A549 (cell line): ENCODE results near the gene IRX6.

Experiments used
- POLR2A ChIP-seq: IDR thresholded peaks from 2 replicates; pipeline ENCODE4 v1.6.1; 2012; ENCODE audit warnings: mild to moderate bottlenecking, low read length
- TF ChIP-seq, protein P1 (sequence below): IDR thresholded peaks from 2 replicates; pipeline ENCODE4 v1.6.1; 2012
- TF ChIP-seq, protein P2 (sequence below): fragments of >200 bp; sonication (Bioruptor Twin); formaldehyde crosslinking; IDR thresholded peaks from 3 replicates; pipeline ENCODE4 v1.5.1; 2016

DNA sequence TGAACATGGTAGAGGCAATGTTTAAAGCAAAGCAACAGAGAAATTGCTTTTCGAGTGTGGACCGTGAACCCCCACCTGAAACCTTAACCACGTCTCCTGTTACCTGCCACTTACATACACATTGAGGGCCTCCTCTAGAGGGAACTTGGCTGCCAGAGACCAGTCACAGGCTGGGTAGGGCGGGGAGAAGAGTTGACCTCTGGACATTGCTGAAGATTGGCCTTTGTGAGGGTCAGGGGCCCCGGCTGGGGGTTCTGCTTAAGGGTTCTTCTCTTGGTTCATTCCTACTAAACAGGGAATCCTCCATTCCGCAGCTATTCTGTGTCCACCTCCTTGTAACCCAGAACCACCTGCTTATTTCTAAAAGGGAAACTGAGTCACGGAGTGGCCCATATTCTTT is 53.8 kb downstream of the IRX6 start:
- TF ChIP-seq, protein P1, sequence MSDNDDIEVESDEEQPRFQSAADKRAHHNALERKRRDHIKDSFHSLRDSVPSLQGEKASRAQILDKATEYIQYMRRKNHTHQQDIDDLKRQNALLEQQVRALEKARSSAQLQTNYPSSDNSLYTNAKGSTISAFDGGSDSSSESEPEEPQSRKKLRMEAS, result no peak
- TF ChIP-seq POLR2A, result no peak
- TF ChIP-seq, protein P2, sequence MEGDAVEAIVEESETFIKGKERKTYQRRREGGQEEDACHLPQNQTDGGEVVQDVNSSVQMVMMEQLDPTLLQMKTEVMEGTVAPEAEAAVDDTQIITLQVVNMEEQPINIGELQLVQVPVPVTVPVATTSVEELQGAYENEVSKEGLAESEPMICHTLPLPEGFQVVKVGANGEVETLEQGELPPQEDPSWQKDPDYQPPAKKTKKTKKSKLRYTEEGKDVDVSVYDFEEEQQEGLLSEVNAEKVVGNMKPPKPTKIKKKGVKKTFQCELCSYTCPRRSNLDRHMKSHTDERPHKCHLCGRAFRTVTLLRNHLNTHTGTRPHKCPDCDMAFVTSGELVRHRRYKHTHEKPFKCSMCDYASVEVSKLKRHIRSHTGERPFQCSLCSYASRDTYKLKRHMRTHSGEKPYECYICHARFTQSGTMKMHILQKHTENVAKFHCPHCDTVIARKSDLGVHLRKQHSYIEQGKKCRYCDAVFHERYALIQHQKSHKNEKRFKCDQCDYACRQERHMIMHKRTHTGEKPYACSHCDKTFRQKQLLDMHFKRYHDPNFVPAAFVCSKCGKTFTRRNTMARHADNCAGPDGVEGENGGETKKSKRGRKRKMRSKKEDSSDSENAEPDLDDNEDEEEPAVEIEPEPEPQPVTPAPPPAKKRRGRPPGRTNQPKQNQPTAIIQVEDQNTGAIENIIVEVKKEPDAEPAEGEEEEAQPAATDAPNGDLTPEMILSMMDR, result no peak
